ENCODE data around the gene MEF2D.

Gene MEF2D
- 3.5 to 108 (median 25.8) reads per million in 17 experiments for total RNA-seq

- no peak for DNase-seq
These were observed at the start of gene MEF2D for GRCh38 chr1:156500543-156500792. Gene MEF2D (minus strand): TSS chr1:156500775. CDS start chr1:156483292, 17,483 bp downstream.

- no peak for DNase-seq
These were observed 49.8 kb upstream of the MEF2D start for GRCh38 chr1:156550346-156550745.

GRCh38 chr1:156549831-156550230, 49.3 kb upstream of the MEF2D start:
- DNase-seq = no peak

- DNase-seq = no peak
These were observed 48.8 kb upstream of the MEF2D start for GRCh38 chr1:156549390-156549789.

GRCh38 chr1:156547982-156548381, 47.4 kb upstream of the MEF2D start:
- DNase-seq = no peak

- DNase-seq = no peak
These were observed 46.9 kb upstream of the MEF2D start for GRCh38 chr1:156547434-156547833.

GRCh38 chr1:156546267-156546666, 45.7 kb upstream of the MEF2D start:
- DNase-seq = no peak

GRCh38 chr1:156544592-156545102, 44.1 kb upstream of the MEF2D start:
- DNase-seq = peak in 2 of 4 experiments; percentile 22 to 25

- peak in 1 of 4 experiments; percentile 31 for DNase-seq
These were observed 42.5 kb upstream of the MEF2D start for GRCh38 chr1:156543066-156543465.

GRCh38 chr1:156540955-156541354, 40.4 kb upstream of the MEF2D start:
- DNase-seq = peak; percentile 73 to 90 (median 88)

- DNase-seq = peak; percentile 70 to 86 (median 84)
These were observed 39.3 kb upstream of the MEF2D start for GRCh38 chr1:156539818-156540355.

- no peak for DNase-seq
These were observed 38.3 kb upstream of the MEF2D start for GRCh38 chr1:156538711-156539440.

- DNase-seq = no peak
These were observed 36.5 kb upstream of the MEF2D start for GRCh38 chr1:156537027-156537426.

- no peak for DNase-seq
These were observed 34.0 kb upstream of the MEF2D start for GRCh38 chr1:156534424-156535060.

- no peak for DNase-seq
These were observed 33.1 kb upstream of the MEF2D start for GRCh38 chr1:156533568-156534220.

- DNase-seq = no peak
These were observed 31.8 kb upstream of the MEF2D start for GRCh38 chr1:156532374-156532773.

GRCh38 chr1:156530006-156530405, 29.4 kb upstream of the MEF2D start:
- DNase-seq = no peak

GRCh38 chr1:156528875-156529425, 28.4 kb upstream of the MEF2D start:
- no peak for DNase-seq

GRCh38 chr1:156528231-156528630, 27.7 kb upstream of the MEF2D start:
- DNase-seq = no peak

GRCh38 chr1:156527584-156527983, 27.0 kb upstream of the MEF2D start:
- DNase-seq = no peak

- peak in 2 of 4 experiments; percentile 30 to 42 for DNase-seq
These were observed 25.4 kb upstream of the MEF2D start for GRCh38 chr1:156525856-156526489.

- DNase-seq = peak in 3 of 4 experiments; percentile 33 to 66 (median 64)
These were observed 24.5 kb upstream of the MEF2D start for GRCh38 chr1:156525071-156525501.
